GM21367 (cell line): ENCODE data around the gene OTOP2.

ENCODE experiments used
- ATAC-seq: cut with Tn5 transposase; IDR thresholded peaks from one replicate; pipeline ENCODE4 v1.9.1; 2021; ENCODE audit not compliant: unreplicated experiment

The OTOP2 gene

GRCh38 chr17:74923538-74924249 is 379 bp upstream of the OTOP2 start:
- no peak for ATAC-seq

GRCh38 chr17:74925242-74925641 is 1.2 kb downstream of the OTOP2 start:
- ATAC-seq: no peak

GRCh38 chr17:74928786-74929185 is 4.7 kb downstream of the OTOP2 start:
- ATAC-seq: no peak

GRCh38 chr17:74930535-74931036 is 6.5 kb downstream of the OTOP2 start:
- ATAC-seq: no peak

- ATAC-seq: no peak
These were observed 11.0 kb downstream of the OTOP2 start for GRCh38 chr17:74935048-74935447.

GRCh38 chr17:74935585-74936469 is 11.8 kb downstream of the OTOP2 start, which contains the start of gene OTOP3:
Gene OTOP3 (plus strand): TSS chr17:74935898. CDS start chr17:74935922, 24 bp downstream.
- ATAC-seq: no peak

GRCh38 chr17:74936470-74936799 is 12.4 kb downstream of the OTOP2 start:
- no peak for ATAC-seq

- no peak for ATAC-seq
These were observed 13.3 kb downstream of the OTOP2 start for GRCh38 chr17:74937064-74938051.

GRCh38 chr17:74938194-74938950 is 14.3 kb downstream of the OTOP2 start:
- no peak for ATAC-seq

GRCh38 chr17:74939534-74939933 is 15.5 kb downstream of the OTOP2 start:
- no peak for ATAC-seq

- ATAC-seq: no peak
These were observed 17.2 kb downstream of the OTOP2 start for GRCh38 chr17:74941128-74941725.

- ATAC-seq: no peak
These were observed 19.9 kb downstream of the OTOP2 start for GRCh38 chr17:74943808-74944522.

GRCh38 chr17:74945543-74945942 is 21.5 kb downstream of the OTOP2 start:
- no peak for ATAC-seq

GRCh38 chr17:74946641-74947040 is 22.6 kb downstream of the OTOP2 start:
- no peak for ATAC-seq

- ATAC-seq: no peak
These were observed 23.1 kb downstream of the OTOP2 start for GRCh38 chr17:74947041-74947754.

- no peak for ATAC-seq
These were observed 25.5 kb downstream of the OTOP2 start for GRCh38 chr17:74949455-74950115.

- no peak for ATAC-seq
These were observed 26.1 kb downstream of the OTOP2 start for GRCh38 chr17:74950207-74950606.

GRCh38 chr17:74951065-74951464 is 27.0 kb downstream of the OTOP2 start:
- ATAC-seq: no peak
